22Rv1 (cell line): ENCODE results near the gene ROS1.

Experiments
- H3K27ac ChIP-seq: fragments of 450-650 bp; 2 replicates; pipeline ENCODE4 v1.5.1; 2017
- CTCF ChIP-seq: fragments of 450-650 bp; IDR thresholded peaks from 2 replicates; pipeline ENCODE4 v1.5.1; 2017; ENCODE audit warnings: mild to moderate bottlenecking
- ZFX ChIP-seq: fragments of 450-650 bp; IDR thresholded peaks from 2 replicates; pipeline ENCODE4 v1.6.1; 2017; ENCODE audit warnings: antibody characterized with exemption, borderline replicate concordance

The ROS1 gene

GRCh38 chr6:117395164-117395563, 30.6 kb downstream of the ROS1 start:
- H3K27ac ChIP-seq, result no peak overlapping the region
- TF ChIP-seq CTCF (no peak), ZFX (no peak)

- H3K27ac ChIP-seq, result no peak overlapping the region
- TF ChIP-seq CTCF, result no peak
- TF ChIP-seq ZFX, result no peak
These were observed 32.7 kb downstream of the ROS1 start for GRCh38 chr6:117393045-117393444.

GRCh38 chr6:117391874-117392583, 33.7 kb downstream of the ROS1 start:
- TF ChIP-seq CTCF (no peak), ZFX (no peak)
- no peak overlapping the region for H3K27ac ChIP-seq

GRCh38 chr6:117389227-117390057, 36.3 kb downstream of the ROS1 start:
- TF ChIP-seq ZFX, result no peak
- no peak for TF ChIP-seq CTCF
- H3K27ac ChIP-seq, result no peak overlapping the region

- H3K27ac ChIP-seq, result no peak overlapping the region
- TF ChIP-seq CTCF (no peak), ZFX (no peak)
These were observed 38.2 kb downstream of the ROS1 start for GRCh38 chr6:117387454-117387974.

GRCh38 chr6:117384659-117385058, 41.1 kb downstream of the ROS1 start:
- TF ChIP-seq ZFX (no peak), CTCF (no peak)
- no peak overlapping the region for H3K27ac ChIP-seq

GRCh38 chr6:117381749-117382148, 44.0 kb downstream of the ROS1 start:
- no peak for TF ChIP-seq CTCF
- TF ChIP-seq ZFX, result no peak
- H3K27ac ChIP-seq, result no peak overlapping the region
